Measurements from ENCODE around the gene ZNF19. TPM values are rescaled to one million over a fixed set of nuclear protein-coding genes. Genes with fewer than 3 reads are reported as not detected.

ZNF19 gene
- total RNA-seq, 5 donors from 2014 or later (not counting 1 experiment from before 2014, with no cell fraction given) = 6.9 to 9.4 (median 8.4) TPM

GRCh38 chr16:71526111-71526631 is 37.0 kb upstream of the ZNF19 start, which contains the start of gene CHST4:
Gene CHST4 (plus strand): TSS chr16:71526426. CDS start chr16:71536678, 10,252 bp downstream.
- Histone ChIP-seq H3K36me3 (ENCODE audit: control insufficient read depth in 2 of 2, extremely low read depth in 1 of 2, insufficient read depth in 1 of 2, low read length in 1 of 2) (no peaks in the 10 kb centered on the region), H3K27ac (ENCODE audit: low read length) (no peak within 1 kb of the TSS), H3K4me1 (ENCODE audit: control insufficient read depth in 1 of 2, extremely low read depth in 1 of 2, insufficient read depth in 2 of 2, low read length in 2 of 2) (no peaks in the 10 kb centered on the region), H3K27me3 (replicated peaks in 1 of 2; ENCODE audit: control insufficient read depth in 2 of 2, extremely low read depth in 1 of 2, insufficient read depth in 2 of 2, low read length in 1 of 2) (peaks cover 5 to 19% of the 10 kb centered on the region in 2 experiments), H3K4me3 (ENCODE audit: control insufficient read depth in 1 of 2, extremely low read depth in 1 of 2, low read length in 1 of 2) (no peak within 1 kb of the TSS), H3K9me3 (no peaks in the 10 kb centered on the region)
- no peaks in the 10 kb centered on the region for H3K9me3 Mint-ChIP-seq
- ChIA-PET POLR2A (no interaction called here), CTCF (interaction anchor here in 1 of 2 donors (0.7 kb wide), 1 partner anchor 103 kb away, joined by 3 read pairs; no protein-coding TSS in a partner anchor)
- no peak within 1 kb of the TSS for H3K27ac Mint-ChIP-seq
- H3K4me3 Mint-ChIP-seq = no peak within 1 kb of the TSS
- DNase-seq (no peak), ATAC-seq (replicated peaks in 1 of 4) (no peak)
- no peaks in the 10 kb centered on the region for H3K4me1 Mint-ChIP-seq
- peaks cover 21 to 25% of the 10 kb centered on the region in 2 donors for H3K27me3 Mint-ChIP-seq
- H3K36me3 Mint-ChIP-seq = no peaks in the 10 kb centered on the region
- WGBS (ENCODE audit: insufficient coverage) = 8% methylated on average over 6 of the region's 9 CpGs

DNA sequence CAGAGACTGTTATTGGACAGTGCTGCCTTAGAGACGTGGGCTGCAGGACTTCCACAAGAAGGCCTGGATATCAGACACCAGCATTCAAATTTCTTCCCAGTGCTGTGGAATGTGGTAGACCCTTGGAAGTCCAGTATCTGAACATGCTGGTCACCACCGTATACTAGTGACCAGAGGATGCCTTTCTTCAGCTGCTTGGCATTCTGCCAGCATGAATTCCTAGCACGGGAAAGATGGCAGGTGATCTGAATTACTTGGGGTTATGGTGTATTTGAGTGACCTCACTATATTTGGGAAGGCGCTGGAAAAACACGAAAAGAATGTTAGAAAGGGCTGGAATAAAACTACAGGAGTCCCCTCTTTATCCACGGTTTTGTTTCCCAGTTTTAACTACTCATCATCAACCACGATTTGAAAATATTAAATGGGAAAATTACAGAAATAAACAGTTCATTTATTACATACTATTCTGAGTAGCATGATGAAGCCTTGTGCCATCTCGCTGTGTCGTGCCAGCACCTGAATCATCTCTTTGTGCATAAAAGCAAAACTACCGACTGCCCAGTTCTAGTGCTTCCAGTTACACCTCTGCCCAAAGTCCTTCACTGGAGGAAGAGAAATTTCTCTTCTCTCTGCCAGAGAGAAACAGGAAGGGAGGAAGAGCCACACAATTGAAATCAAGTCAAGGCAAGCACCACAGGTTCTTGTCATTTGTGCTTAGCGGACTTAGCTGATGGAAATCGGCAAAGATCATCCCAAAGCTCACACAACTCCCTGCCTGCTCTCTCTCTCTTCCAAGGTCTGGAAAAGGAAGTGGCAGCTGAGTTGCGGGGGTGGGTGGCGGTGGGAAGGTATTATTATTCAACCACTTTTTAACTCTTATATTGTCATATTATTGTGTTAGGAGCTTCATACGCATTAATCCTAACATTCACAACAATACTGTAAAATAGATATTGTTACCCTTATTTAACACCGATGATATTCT is 35.7 kb upstream of the ZNF19 start:
- H3K27me3 Mint-ChIP-seq = peaks cover 21 to 25% of the 10 kb centered on the region in 2 donors
- no peaks in the 10 kb centered on the region for H3K4me1 Mint-ChIP-seq
- CTCF ChIA-PET = no interaction called here
- POLR2A ChIA-PET = no interaction called here
- Histone ChIP-seq H3K9me3 (no peaks in the 10 kb centered on the region), H3K36me3 (ENCODE audit: control insufficient read depth in 2 of 2, extremely low read depth in 1 of 2, insufficient read depth in 1 of 2, low read length in 1 of 2) (no peaks in the 10 kb centered on the region), H3K27ac (ENCODE audit: low read length) (no peak overlapping the region), H3K4me1 (ENCODE audit: control insufficient read depth in 1 of 2, extremely low read depth in 1 of 2, insufficient read depth in 2 of 2, low read length in 2 of 2) (no peaks in the 10 kb centered on the region), H3K4me3 (ENCODE audit: control insufficient read depth in 1 of 2, extremely low read depth in 1 of 2, low read length in 1 of 2) (no peak overlapping the region), H3K27me3 (replicated peaks in 1 of 2; ENCODE audit: control insufficient read depth in 2 of 2, extremely low read depth in 1 of 2, insufficient read depth in 2 of 2, low read length in 1 of 2) (peaks cover 5 to 16% of the 10 kb centered on the region in 2 experiments)
- DNase-seq (no peak), ATAC-seq (replicated peaks in 1 of 4) (no peak)
- 100% methylated on average over 1 of the region's 16 CpGs for WGBS (ENCODE audit: insufficient coverage)
- H3K36me3 Mint-ChIP-seq = no peaks in the 10 kb centered on the region
- no peak overlapping the region for H3K4me3 Mint-ChIP-seq
- H3K27ac Mint-ChIP-seq = no peak overlapping the region
- H3K9me3 Mint-ChIP-seq = no peaks in the 10 kb centered on the region

DNA sequence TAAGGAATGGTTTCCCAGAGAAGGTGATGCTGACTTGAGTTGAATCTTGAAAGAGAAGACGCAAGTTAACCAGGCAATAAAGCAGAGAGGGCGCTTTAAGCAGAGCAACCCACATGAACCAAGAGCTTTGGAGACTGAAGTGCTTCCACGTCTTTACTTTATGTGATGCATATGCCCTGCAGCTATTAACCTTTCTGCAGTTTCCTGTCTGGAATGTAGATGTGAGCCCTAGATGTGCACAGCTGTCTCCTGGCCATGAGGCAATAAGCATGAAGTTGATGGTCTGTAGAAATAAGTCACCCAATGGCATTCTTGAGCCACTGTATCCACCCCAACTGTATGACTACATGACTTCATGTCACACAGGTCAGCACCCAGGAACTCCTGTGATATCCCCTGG is 31.4 kb upstream of the ZNF19 start:
- H3K4me1 Mint-ChIP-seq = no peaks in the 10 kb centered on the region
- no peak overlapping the region for H3K4me3 Mint-ChIP-seq
- H3K36me3 Mint-ChIP-seq = no peaks in the 10 kb centered on the region
- DNase-seq (no peak), ATAC-seq (replicated peaks in 1 of 4) (no peak)
- no peak overlapping the region for H3K4me3 ChIP-seq (ENCODE audit: control insufficient read depth in 1 of 2, extremely low read depth in 1 of 2, low read length in 1 of 2)
- no peaks in the 10 kb centered on the region for H3K36me3 ChIP-seq (ENCODE audit: control insufficient read depth in 2 of 2, extremely low read depth in 1 of 2, insufficient read depth in 1 of 2, low read length in 1 of 2)
- H3K27ac Mint-ChIP-seq = no peak overlapping the region
- no peak overlapping the region for H3K27ac ChIP-seq (ENCODE audit: low read length)
- H3K27me3 ChIP-seq (replicated peaks in 1 of 2; ENCODE audit: control insufficient read depth in 2 of 2, extremely low read depth in 1 of 2, insufficient read depth in 2 of 2, low read length in 1 of 2) = peaks cover 2 to 7% of the 10 kb centered on the region in 2 experiments
- no peaks in the 10 kb centered on the region for H3K4me1 ChIP-seq (ENCODE audit: control insufficient read depth in 1 of 2, extremely low read depth in 1 of 2, insufficient read depth in 2 of 2, low read length in 2 of 2)
- H3K9me3 ChIP-seq = no peaks in the 10 kb centered on the region
- POLR2A ChIA-PET = no interaction called here
- no peaks in the 10 kb centered on the region for H3K9me3 Mint-ChIP-seq
- peaks cover 10 to 11% of the 10 kb centered on the region in 2 donors for H3K27me3 Mint-ChIP-seq
- 79% methylated on average over 3 of the region's 3 CpGs for WGBS (ENCODE audit: insufficient coverage)
- CTCF ChIA-PET = no interaction called here

DNA sequence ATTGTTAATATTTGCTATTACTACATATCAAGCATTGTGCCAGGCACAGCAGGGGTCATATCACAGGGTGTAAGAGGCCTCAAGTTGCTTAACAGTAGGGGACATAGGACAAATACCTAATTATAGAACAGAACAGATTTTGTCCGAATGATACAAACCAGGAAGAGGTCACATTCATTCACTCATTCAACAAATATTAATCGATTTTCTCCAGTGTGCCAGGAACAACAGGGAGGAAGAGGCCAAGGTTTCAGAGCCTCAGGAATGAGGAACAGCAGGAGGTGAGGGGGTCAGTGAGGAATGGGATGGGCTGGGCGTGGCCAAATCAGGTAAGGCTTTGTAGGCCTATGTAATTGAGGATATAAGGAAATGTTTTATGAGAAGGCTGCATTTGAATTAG is 25.9 kb upstream of the ZNF19 start:
- Histone ChIP-seq H3K27me3 (replicated peaks in 1 of 2; ENCODE audit: control insufficient read depth in 2 of 2, extremely low read depth in 1 of 2, insufficient read depth in 2 of 2, low read length in 1 of 2) (peaks cover 0 to 7% of the 10 kb centered on the region in 2 experiments), H3K4me1 (ENCODE audit: control insufficient read depth in 1 of 2, extremely low read depth in 1 of 2, insufficient read depth in 2 of 2, low read length in 2 of 2) (no peaks in the 10 kb centered on the region), H3K27ac (ENCODE audit: low read length) (no peak overlapping the region), H3K9me3 (no peaks in the 10 kb centered on the region), H3K4me3 (ENCODE audit: control insufficient read depth in 1 of 2, extremely low read depth in 1 of 2, low read length in 1 of 2) (no peak overlapping the region), H3K36me3 (ENCODE audit: control insufficient read depth in 2 of 2, extremely low read depth in 1 of 2, insufficient read depth in 1 of 2, low read length in 1 of 2) (no peaks in the 10 kb centered on the region)
- Mint-ChIP-seq H3K27ac (no peak overlapping the region), H3K36me3 (no peaks in the 10 kb centered on the region), H3K27me3 (peaks cover 10 to 18% of the 10 kb centered on the region in 2 donors), H3K9me3 (no peaks in the 10 kb centered on the region), H3K4me3 (no peak overlapping the region), H3K4me1 (no peaks in the 10 kb centered on the region)
- ChIA-PET CTCF (no interaction called here), POLR2A (no interaction called here)
- ATAC-seq (replicated peaks in 1 of 4) (no peak), DNase-seq (no peak)
- WGBS (ENCODE audit: insufficient coverage) = no CpG with 5 or more reads among the region's 3 CpGs

- no peaks in the 10 kb centered on the region for H3K4me1 Mint-ChIP-seq
- ChIA-PET POLR2A (no interaction called here), CTCF (no interaction called here)
- H3K9me3 Mint-ChIP-seq = no peaks in the 10 kb centered on the region
- H3K27me3 Mint-ChIP-seq = peaks cover 13 to 18% of the 10 kb centered on the region in 2 donors
- Histone ChIP-seq H3K36me3 (ENCODE audit: control insufficient read depth in 2 of 2, extremely low read depth in 1 of 2, insufficient read depth in 1 of 2, low read length in 1 of 2) (no peaks in the 10 kb centered on the region), H3K4me1 (ENCODE audit: control insufficient read depth in 1 of 2, extremely low read depth in 1 of 2, insufficient read depth in 2 of 2, low read length in 2 of 2) (no peaks in the 10 kb centered on the region), H3K4me3 (ENCODE audit: control insufficient read depth in 1 of 2, extremely low read depth in 1 of 2, low read length in 1 of 2) (no peak overlapping the region), H3K27me3 (replicated peaks in 1 of 2; ENCODE audit: control insufficient read depth in 2 of 2, extremely low read depth in 1 of 2, insufficient read depth in 2 of 2, low read length in 1 of 2) (peaks cover 0 to 7% of the 10 kb centered on the region in 2 experiments), H3K27ac (ENCODE audit: low read length) (no peak overlapping the region), H3K9me3 (no peaks in the 10 kb centered on the region)
- no peak overlapping the region for H3K27ac Mint-ChIP-seq
- DNase-seq (no peak), ATAC-seq (replicated peaks in 1 of 4) (no peak)
- 71% methylated on average over 4 of the region's 7 CpGs for WGBS (ENCODE audit: insufficient coverage)
- H3K36me3 Mint-ChIP-seq = no peaks in the 10 kb centered on the region
- H3K4me3 Mint-ChIP-seq = no peak overlapping the region
These were observed 25.4 kb upstream of the ZNF19 start for GRCh38 chr16:71514476-71514875.

GRCh38 chr16:71513302-71513701 is 24.2 kb upstream of the ZNF19 start:
- H3K4me3 ChIP-seq (ENCODE audit: control insufficient read depth in 1 of 2, extremely low read depth in 1 of 2, low read length in 1 of 2) = no peak overlapping the region
- H3K9me3 ChIP-seq = no peaks in the 10 kb centered on the region
- H3K27me3 ChIP-seq (replicated peaks in 1 of 2; ENCODE audit: control insufficient read depth in 2 of 2, extremely low read depth in 1 of 2, insufficient read depth in 2 of 2, low read length in 1 of 2) = peaks cover 0 to 7% of the 10 kb centered on the region in 2 experiments
- no peaks in the 10 kb centered on the region for H3K4me1 ChIP-seq (ENCODE audit: control insufficient read depth in 1 of 2, extremely low read depth in 1 of 2, insufficient read depth in 2 of 2, low read length in 2 of 2)
- ATAC-seq (replicated peaks in 1 of 4) (no peak), DNase-seq (no peak)
- Mint-ChIP-seq H3K27me3 (peaks cover 13 to 20% of the 10 kb centered on the region in 2 donors), H3K27ac (no peak overlapping the region), H3K4me1 (no peaks in the 10 kb centered on the region), H3K4me3 (no peak overlapping the region), H3K36me3 (no peaks in the 10 kb centered on the region), H3K9me3 (no peaks in the 10 kb centered on the region)
- H3K36me3 ChIP-seq (ENCODE audit: control insufficient read depth in 2 of 2, extremely low read depth in 1 of 2, insufficient read depth in 1 of 2, low read length in 1 of 2) = no peaks in the 10 kb centered on the region
- no CpG with 5 or more reads among the region's 1 CpG for WGBS (ENCODE audit: insufficient coverage)
- CTCF ChIA-PET = interaction anchor here in 1 of 2 donors (0.6 to 1.1 kb wide), 2 partner anchors 43 to 102 kb away, joined by 3 to 6 read pairs; no protein-coding TSS in a partner anchor
- POLR2A ChIA-PET = no interaction called here
- no peak overlapping the region for H3K27ac ChIP-seq (ENCODE audit: low read length)
